Stimulated activated CD4-positive, alpha-beta T cell treated with anti-CD3 and anti-CD28 coated beads, TNF-alpha, amount 100 ng/mL, for 1 hour (primary cell): ENCODE results near the gene PPP1R36.
"Not testable (repeated sequence)": the region's sequence is repeated elsewhere in the genome, so short reads cannot be mapped to it uniquely, and the experiment has no call there.

ENCODE experiments used
- DNase-seq, 3 donors: peaks; one replicate each; pipeline ENCODE4 v3.0.0-alpha.2; 2020; ENCODE audit warnings: low read depth in 3 of 3, low spot score in 1 of 3

The PPP1R36 gene

DNA sequence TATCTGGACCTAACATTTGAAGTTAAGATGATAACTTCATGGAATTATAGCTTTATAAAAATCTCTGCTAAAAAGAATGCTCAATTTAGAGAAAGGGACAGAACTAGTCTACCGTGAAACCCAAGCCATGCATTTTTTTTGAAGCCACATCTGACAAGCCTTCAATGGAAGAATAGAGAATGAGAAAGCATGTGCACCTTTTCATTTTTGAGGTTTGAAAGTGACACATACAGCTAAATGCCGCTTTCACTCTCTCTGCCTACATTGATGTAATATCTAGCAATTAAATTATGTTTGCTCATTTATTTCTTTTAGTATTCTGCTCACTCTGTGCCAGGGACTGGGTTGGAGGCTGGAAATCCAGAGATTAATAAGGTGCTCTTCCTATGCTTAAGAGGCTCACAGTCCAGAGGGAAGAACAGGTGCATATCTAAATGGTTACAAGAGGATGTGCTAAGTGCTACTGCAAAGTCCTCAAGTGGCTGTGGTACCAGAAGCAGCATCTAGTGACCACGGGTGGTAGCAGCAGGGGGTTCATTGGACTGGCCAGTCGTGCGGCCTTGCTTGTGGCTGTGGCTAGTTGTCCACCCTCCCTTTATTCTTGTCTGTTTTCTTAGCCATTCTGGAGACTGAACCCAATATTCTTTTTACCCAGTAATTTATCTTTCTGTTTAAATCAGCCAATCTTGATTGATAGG is 60.4 kb downstream of the PPP1R36 start:
- DNase-seq = no peak

DNA sequence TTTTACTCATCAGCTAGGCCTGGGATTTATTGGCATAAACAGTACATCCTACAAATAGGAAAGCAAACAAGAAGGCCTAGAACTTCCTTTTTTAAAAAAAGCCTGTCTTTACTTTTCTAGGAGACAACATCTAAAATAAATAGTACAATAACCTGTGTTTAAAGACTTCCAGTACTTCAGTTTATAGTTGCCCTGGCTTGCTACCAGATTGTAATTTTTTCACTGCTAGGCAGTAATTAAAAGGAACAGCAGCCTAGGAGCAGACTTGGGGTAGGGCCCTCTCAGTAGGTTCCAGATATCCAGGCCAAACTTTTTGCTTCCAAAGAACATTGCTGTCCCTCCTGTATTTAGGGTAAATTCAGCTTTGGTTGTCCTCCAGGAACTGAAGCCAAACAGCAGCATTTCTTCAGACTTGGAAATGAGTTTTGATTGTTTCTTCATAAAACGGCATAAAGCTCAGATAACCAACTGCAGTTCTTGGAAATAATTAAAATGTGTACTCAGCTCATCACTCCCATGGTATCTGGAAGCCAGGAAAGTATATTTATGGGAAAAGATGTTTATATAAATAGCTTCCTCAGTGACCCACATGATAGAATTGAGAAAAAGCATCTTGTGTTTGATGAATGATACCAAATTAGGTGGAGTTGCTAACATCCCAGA is 61.7 kb downstream of the PPP1R36 start:
- DNase-seq = no peak

- DNase-seq = no peak
Observed at GRCh38 chr14:64612021-64612380, 62.2 kb downstream of the PPP1R36 start.

GRCh38 chr14:64612971-64613666 is 63.4 kb downstream of the PPP1R36 start:
- no peak for DNase-seq

DNA sequence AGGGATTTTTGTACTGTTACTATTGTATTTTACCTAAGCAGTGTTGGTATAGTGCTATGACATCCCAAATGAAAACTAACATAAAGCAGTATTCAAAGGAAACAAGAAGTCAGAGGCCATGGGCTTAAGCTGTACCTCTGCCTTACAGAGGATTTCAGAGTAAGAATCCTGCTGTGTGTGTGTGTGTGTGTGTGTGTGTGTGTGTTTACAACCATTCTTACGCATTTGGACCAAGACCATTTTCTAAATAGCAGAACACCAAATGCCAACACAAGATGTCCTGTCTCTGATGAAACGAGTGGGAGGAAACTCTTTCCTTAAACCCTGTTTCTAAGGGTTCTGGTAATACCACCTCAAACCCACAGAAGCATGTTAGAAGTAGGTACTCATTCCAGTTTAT is 64.4 kb downstream of the PPP1R36 start:
- no peak for DNase-seq

GRCh38 chr14:64614805-64615391 is 65.1 kb downstream of the PPP1R36 start:
- no peak for DNase-seq

DNA sequence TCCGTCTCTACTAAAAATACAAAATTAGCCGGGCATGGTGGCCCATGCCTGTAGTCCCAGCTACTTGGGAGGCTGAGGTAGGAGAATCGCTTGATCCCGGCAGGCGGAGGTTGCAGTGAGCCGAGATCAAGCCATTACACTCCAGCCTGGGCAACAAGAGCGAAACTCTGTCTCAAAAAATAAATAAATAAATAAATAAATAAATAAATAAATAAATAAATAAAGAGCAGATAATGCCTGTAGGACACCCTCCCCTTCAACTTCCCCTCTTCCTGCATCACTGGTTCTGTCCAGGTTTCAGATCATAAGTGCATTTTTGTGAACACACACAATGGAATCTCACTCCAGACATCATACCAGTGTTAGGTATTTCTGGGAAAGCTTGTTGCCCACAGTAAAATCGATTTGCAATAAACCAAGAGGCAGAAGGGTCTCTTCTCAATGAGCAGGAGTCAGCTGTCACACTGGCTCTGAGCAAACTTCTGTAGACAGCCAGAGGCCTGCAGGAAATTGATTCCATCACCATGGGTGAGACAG is 68.2 kb downstream of the PPP1R36 start:
- not testable (repeated sequence) for DNase-seq

DNA sequence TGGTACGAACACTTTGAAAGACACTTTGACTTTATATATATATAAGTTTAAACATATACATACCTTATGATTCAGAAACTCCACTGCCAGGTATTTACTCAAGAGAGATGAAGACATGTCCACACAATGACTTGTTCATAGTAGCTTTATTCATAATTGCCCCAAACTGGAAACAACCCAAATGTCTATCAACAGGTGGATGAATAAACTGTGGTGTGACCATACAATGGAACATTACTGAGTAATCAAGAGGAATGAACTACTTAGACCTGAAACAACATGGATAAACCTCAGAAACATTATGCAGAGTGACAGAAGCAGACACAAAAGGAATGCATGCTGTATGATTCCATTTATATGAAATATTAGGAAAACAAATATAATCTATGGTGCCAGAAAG is 71.1 kb downstream of the PPP1R36 start:
- DNase-seq = no peak

DNA sequence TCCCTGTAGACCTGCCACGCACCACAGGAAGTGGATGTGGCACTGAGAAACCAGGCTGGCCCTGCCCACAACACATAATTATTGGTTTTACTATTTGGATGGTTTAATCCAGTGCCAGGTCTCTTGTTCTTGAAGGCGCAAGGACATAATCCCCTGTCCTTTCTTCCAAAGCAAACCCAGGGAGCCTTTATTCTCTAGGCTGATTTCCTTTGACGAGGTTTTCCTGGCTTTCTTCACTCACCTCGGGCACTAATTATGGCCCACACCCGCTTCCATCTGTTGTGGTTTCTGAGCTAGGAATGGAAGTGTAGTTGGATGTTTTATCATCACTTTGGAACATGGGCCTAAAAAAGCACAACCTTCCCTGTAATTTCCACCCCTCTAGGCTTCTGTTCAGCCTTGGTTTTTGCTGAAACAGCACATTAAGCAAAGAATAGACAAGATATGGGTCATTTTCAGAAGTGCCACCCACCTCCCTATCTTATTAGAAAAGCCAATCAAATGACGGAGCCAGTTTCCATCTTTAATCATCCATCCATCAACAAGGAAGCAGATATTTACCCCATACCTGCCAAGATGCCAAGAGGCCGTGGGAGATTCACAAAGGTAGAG is 73.9 kb downstream of the PPP1R36 start:
- no peak for DNase-seq

DNA sequence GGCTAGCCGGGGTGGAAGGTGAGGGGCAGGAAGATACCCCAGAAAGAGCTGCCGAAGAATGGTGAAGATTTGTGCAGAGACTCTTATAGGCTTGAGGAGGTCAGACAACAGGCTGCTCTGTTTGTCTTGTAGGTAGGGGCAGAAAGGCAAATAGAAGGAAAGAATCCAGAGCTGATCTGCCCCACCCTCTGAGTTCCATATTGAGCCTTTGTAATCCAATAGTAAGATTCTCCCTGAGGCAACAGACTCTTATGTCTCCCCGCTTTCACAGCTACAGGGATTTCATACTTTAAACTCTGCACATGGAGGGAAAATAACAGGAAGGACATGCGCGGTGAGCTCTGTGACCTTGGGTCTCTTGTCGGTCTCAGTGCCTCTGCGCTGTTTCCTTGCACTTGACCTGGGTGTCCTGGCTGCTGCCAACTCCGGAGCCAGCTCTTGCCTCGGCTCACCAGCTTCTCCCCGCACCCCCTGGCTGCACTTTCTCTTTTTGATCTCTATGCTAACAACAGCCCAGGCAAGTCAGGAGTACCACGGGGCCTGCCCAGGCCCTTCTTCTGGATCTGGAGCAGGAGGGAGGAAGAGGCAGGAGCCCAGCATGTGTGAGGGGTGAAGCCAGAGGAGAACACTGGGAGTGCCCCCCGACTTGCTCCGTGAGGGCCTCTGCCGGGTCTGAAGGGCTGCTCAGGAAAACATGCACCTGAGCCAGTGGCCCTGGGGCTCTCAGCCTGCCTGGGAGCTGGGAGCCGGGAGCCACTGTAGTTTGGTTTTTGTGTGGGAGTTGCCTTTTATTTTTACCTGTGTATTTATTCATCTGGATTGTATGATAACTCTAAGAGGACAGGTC is 75.8 kb downstream of the PPP1R36 start:
- no peak for DNase-seq

DNA sequence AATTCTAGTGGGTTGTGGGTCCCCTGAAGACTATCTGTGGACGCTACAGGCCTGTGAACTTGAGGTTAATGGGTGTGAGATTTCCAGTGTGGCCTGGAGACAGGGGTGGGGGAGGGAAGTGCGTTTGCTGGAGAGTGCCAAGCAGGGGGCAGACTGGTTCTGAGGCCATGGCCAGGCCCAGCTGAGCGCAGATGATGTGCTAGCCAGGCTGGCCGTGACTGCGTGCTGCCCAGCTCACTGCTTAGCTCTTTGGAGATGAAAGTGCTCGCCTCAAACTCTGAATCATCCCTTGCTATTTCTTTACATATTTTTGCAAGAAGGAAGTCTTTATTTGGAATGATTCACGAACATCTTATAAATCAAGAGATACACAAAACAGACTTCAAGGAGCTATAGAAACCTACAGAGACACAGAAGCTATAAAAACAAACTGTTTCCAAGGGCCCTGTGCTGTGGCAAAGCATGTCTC is 79.2 kb downstream of the PPP1R36 start:
- DNase-seq = no peak

GRCh38 chr14:64630778-64631177 is 81.0 kb downstream of the PPP1R36 start:
- DNase-seq = no peak

- DNase-seq = not testable (repeated sequence)
Observed at GRCh38 chr14:64631222-64631621, 81.5 kb downstream of the PPP1R36 start.

- DNase-seq = no peak
Observed at GRCh38 chr14:64632056-64632455, 82.3 kb downstream of the PPP1R36 start.

GRCh38 chr14:64634558-64634957 is 84.8 kb downstream of the PPP1R36 start:
- DNase-seq = no peak

DNA sequence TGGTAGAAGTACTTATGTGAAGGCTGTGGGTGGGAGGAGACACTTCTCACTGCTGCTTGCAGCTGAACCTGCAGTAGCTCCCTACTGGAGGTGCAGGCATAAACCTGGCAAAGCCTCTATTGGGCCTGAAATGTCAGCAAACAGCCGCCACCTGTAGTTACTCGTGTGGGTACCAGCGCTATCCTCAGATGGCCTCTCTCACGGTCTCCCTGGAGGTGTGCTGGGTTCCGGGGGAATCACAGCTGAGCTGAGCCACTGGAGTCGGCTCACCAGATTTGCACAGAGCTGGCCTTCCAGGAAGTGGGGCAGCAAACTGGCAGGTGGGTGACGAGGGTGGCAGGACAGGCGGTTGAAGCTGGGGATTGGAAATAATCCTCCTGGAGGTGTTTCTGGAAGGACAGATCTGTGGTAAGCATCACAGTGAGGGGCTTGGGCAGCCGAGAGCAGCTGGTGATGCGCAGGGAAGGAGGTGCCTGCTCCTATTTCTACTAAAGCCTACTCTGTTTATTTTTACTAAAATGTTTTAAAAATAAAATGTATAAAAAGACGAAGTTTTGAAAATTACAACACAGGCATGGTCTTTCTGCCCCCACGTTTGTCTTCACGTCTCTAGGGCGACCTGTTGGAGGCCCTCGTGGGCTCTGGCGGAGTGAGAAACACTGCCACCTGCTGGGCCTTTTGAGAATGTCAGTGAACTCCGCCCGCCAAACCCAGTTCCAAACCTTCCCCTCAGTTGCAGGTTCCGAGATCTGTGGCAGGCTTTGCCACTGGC is 86.6 kb downstream of the PPP1R36 start:
- DNase-seq = peak; percentile 20 to 56 (median 51)

- DNase-seq = no peak
Observed at GRCh38 chr14:64636980-64637429, 87.2 kb downstream of the PPP1R36 start.

DNA sequence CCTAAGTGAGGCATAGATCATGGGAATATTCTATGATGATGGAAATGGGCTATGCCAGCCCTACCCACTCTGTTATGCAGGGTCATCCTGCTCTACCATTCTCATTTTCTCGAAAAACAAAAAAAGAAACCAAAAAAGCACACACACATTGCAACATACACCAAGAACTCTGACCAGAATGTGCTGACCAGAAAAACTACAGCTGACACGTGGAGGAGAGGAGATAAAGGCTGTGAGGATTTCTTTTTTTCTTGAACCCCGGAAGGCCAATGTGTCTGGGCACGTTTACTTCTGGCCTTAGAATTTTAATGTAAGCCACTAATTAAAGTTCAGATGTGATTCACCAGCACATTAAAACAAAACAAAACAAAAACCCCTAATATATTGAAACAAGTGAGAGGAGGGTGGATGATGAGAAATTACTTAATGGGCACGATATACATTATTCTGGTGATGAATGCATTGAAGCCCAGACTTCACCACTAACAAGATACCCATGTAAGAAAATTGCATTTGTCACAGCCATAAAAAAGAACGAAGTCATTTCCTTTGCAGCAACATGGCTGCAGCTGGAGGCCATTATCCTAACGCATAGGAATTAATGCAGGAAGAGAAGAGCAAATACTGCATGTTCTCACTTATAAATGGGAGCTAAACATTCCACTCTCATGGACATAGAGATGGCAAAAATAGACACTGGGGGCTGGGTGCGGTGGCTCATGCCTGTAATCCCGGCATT is 88.1 kb downstream of the PPP1R36 start:
- DNase-seq = no peak

DNA sequence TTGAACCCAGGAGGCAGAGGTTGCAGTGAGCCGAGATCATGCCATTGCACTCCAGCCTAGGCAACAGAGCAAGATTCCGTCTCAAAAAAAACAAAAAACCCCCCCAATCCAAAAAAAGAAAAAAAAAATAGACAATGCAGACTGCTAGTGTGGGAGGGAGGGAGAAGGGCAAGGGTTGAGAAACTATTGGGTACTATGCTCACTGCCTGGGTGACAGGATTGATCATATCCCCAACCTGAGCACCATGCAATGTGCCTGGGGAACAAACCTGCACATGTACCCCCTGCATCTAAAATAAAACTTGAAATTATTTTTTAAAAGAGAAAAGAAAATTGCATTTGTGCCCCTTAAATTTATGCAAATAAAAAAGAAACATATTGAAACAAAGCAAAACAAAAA is 88.9 kb downstream of the PPP1R36 start:
- no peak for DNase-seq
